HG03469 (cell line): ENCODE results near the gene DIAPH3.

ENCODE experiments used
- ATAC-seq: cut with Tn5 transposase; IDR thresholded peaks from one replicate; pipeline ENCODE4 v1.9.1; 2021; ENCODE audit warnings: mild to moderate bottlenecking, moderate library complexity, moderate number of reproducible peaks; ENCODE audit not compliant: unreplicated experiment

The DIAPH3 gene

GRCh38 chr13:60020288-60020687 is 143.4 kb downstream of the DIAPH3 start:
- ATAC-seq = no peak

GRCh38 chr13:60019119-60019993 is 144.4 kb downstream of the DIAPH3 start:
- peak; percentile 68 for ATAC-seq

GRCh38 chr13:60018536-60018935 is 145.2 kb downstream of the DIAPH3 start:
- ATAC-seq = no peak

GRCh38 chr13:60016229-60016628 is 147.5 kb downstream of the DIAPH3 start:
- ATAC-seq = no peak

- ATAC-seq = no peak
Observed at GRCh38 chr13:60013166-60013565, 150.6 kb downstream of the DIAPH3 start.

- ATAC-seq = no peak
Observed at GRCh38 chr13:60012488-60012887, 151.2 kb downstream of the DIAPH3 start.

GRCh38 chr13:60009300-60010253 is 154.2 kb downstream of the DIAPH3 start:
- ATAC-seq = no peak

GRCh38 chr13:60001889-60002288 is 161.8 kb downstream of the DIAPH3 start:
- no peak for ATAC-seq

- ATAC-seq = no peak
Observed at GRCh38 chr13:60000976-60001375, 162.8 kb downstream of the DIAPH3 start.

GRCh38 chr13:60000081-60000480 is 163.6 kb downstream of the DIAPH3 start:
- ATAC-seq = no peak

- no peak for ATAC-seq
Observed at GRCh38 chr13:59997976-59998375, 165.8 kb downstream of the DIAPH3 start.

- no peak for ATAC-seq
Observed at GRCh38 chr13:59996461-59996980, 167.2 kb downstream of the DIAPH3 start.

GRCh38 chr13:59991395-59991794 is 172.3 kb downstream of the DIAPH3 start:
- ATAC-seq = no peak

GRCh38 chr13:59982631-59983382 is 180.9 kb downstream of the DIAPH3 start:
- ATAC-seq = no peak

GRCh38 chr13:59979589-59979988 is 184.1 kb downstream of the DIAPH3 start:
- ATAC-seq = no peak

GRCh38 chr13:59978862-59979261 is 184.9 kb downstream of the DIAPH3 start:
- ATAC-seq = no peak

GRCh38 chr13:59976856-59977255 is 186.9 kb downstream of the DIAPH3 start:
- no peak for ATAC-seq

GRCh38 chr13:59975807-59976435 is 187.8 kb downstream of the DIAPH3 start:
- ATAC-seq = no peak

- ATAC-seq = no peak
Observed at GRCh38 chr13:59970847-59971246, 192.9 kb downstream of the DIAPH3 start.

- no peak for ATAC-seq
Observed at GRCh38 chr13:59963827-59964226, 199.9 kb downstream of the DIAPH3 start.
